ENCODE data around the gene MAP2K7. TPM values are rescaled to one million over a fixed set of nuclear protein-coding genes. Genes with fewer than 3 reads are reported as not detected.

The MAP2K7 gene
- total RNA-seq, 4 donors from 2014 or later, result 23.1 to 47.8 (median 30.9) TPM

DNA sequence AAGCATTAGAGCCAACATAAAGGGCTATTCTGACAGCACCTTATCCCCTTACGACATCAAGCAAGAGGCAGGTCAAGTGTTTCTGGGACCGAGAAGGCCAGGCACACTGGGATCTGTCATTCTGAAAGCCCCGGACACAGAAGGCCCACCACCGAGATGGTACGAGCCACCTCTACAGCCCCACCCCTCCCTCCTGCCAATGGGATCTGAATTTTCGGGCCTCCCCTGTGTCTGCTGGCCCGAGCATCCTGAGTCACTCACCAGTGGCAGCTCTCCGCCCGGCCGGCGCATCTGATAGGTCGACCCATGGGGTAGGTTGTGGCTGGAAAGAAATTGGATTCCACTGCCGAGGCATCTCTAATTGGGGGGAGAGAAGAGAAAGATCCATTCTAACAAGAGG is 37.2 kb downstream of the MAP2K7 start:
- intact Hi-C loops (cut with DNase I; ENCODE audit: low total_unique reads), result no loop called here
- no peak overlapping the region for H3K4me3 ChIP-seq (ENCODE audit: low read depth, poor library complexity, severe bottlenecking)
- 88 to 92% methylated on average over 11 to 13 of the region's 13 CpGs for WGBS, 2 donors
- DNase-seq (ENCODE audit: low spot score in 2 of 2), result no peak
- no peak for TF ChIP-seq POLR2A (IDR thresholded peaks at IDR 0.05)
- no peak for TF ChIP-seq CTCF (IDR thresholded peaks at IDR 0.05)

GRCh38 chr19:7941895-7942596 is 38.4 kb downstream of the MAP2K7 start:
- no peak for DNase-seq (ENCODE audit: low spot score in 2 of 2)
- TF ChIP-seq CTCF (IDR thresholded peaks at IDR 0.05) (no peak), POLR2A (IDR thresholded peaks at IDR 0.05) (no peak)
- 82 to 86% methylated on average over 19 of the region's 19 CpGs for WGBS, 2 donors
- no peak overlapping the region for H3K4me3 ChIP-seq (ENCODE audit: low read depth, poor library complexity, severe bottlenecking)
- intact Hi-C loops (cut with DNase I; ENCODE audit: low total_unique reads), result loop anchor here (1.0 kb wide), 1 partner anchor 15 kb away; no protein-coding TSS in a partner anchor

GRCh38 chr19:7942981-7943443 is 39.3 kb downstream of the MAP2K7 start:
- TF ChIP-seq POLR2A (IDR thresholded peaks at IDR 0.05), result no peak
- no peak for TF ChIP-seq CTCF (IDR thresholded peaks at IDR 0.05)
- peak overlapping the region; percentile 95 for H3K4me3 ChIP-seq (ENCODE audit: low read depth, poor library complexity, severe bottlenecking)
- 3 to 4% methylated on average over 33 of the region's 33 CpGs for WGBS, 2 donors
- intact Hi-C loops (cut with DNase I; ENCODE audit: low total_unique reads), result loop anchor here (1.0 kb wide), 1 partner anchor 16 kb away; no protein-coding TSS in a partner anchor
- DNase-seq (ENCODE audit: low spot score in 2 of 2), result no peak

DNA sequence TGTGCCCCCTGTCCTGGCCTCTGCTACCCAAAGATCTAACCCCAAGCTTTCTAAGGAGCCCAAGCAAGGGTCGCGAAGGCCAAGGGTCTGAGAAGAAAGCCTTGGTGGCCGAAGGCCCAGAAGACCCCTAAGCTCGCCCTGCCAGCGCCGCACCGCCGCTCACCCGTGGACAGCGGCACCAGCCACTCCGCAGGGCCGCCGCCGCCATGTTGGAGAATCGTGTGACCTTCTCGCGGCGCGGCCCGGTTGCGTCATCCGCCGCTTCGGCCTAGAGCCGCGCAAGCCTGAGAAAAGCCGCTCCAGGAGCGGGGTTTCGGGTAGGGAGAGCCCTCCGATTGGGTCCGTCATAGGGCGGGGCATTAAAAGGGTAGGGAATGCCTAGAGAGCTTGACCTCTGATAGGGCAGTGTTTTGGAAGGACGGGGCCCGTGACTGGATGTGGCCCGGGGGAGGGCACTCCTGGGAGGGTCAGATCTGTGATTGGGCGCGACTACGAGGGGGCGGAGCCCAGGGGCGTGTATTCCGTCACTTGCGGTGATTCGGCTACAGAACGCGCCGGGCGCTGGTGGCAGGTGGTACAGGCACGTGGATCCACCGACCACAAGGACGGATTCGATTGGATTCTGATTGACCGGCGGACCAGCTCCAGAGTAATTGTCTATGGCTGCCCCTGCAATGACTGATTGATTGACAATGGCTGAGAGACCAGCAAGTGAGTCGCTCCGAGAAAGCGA is 39.9 kb downstream of the MAP2K7 start, which contains the start of gene TIMM44:
Gene TIMM44, minus strand, starts transcription at position 223 of the 733 bp plus-strand sequence. Its CDS starts 15 bp downstream, at position 208.
- DNase-seq (ENCODE audit: low spot score in 2 of 2), result peak; percentile 99 to 100
- TF ChIP-seq CTCF (IDR thresholded peaks at IDR 0.05), result no peak
- TF ChIP-seq POLR2A (IDR thresholded peaks at IDR 0.05), result peak in 1 of 2 donors; percentile 32
- intact Hi-C loops (cut with DNase I; ENCODE audit: low total_unique reads), result no loop called here
- peak within 1 kb of the TSS; percentile 95 for H3K4me3 ChIP-seq (ENCODE audit: low read depth, poor library complexity, severe bottlenecking)
- 0% methylated on average over 38 to 46 of the region's 56 CpGs for WGBS, 2 donors

DNA sequence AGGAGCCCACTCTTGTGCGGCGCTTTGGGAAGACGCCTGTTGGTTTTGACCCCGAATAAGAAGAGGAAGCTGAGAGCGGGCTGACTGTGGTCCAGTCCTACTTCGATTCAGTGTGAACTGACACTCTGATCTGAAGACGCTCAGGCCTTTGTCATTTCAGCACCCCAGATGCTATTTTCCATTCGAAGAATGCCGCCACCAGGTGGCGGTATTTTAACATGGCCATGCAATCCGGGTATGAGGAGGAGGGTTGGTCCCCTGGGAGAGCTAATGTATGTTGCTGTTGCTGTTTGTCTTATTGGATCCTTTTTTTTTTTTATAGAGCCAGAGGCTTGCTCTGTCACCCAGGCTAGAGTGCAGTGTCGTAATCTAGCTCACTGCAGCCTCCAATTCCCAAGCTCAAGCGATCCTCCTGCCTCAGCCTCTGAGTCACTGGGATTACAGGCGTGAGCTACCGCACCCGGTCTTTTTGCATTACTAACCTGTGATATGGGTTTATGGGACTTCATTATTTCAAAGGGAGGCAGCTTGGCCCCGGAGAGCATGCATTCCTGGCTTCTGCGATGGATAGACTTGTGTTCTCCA is 40.6 kb downstream of the MAP2K7 start:
- intact Hi-C loops (cut with DNase I; ENCODE audit: low total_unique reads), result no loop called here
- TF ChIP-seq POLR2A (IDR thresholded peaks at IDR 0.05) (no peak), CTCF (IDR thresholded peaks at IDR 0.05) (peak in 1 of 3 donors; percentile 73)
- 27 to 28% methylated on average over 18 of the region's 18 CpGs for WGBS, 2 donors
- H3K4me3 ChIP-seq (ENCODE audit: low read depth, poor library complexity, severe bottlenecking), result peak overlapping the region; percentile 38
- peak; percentile 88 to 97 for DNase-seq (ENCODE audit: low spot score in 2 of 2)

All from lower leg skin (tissue), 4 donors.